ENCODE data around the gene LIN54. TPM values are rescaled to one million over a fixed set of nuclear protein-coding genes. Genes with fewer than 3 reads are reported as not detected.
"Not testable (repeated sequence)": the region's sequence is repeated elsewhere in the genome, so short reads cannot be mapped to it uniquely, and the experiment has no call there.

Gene LIN54
- total RNA-seq, 2 donors from 2014 or later = 25.4 to 27.6 TPM

GRCh38 chr4:82918091-82918490 lies 92.5 kb downstream of the LIN54 start:
- DNase-seq (ENCODE audit: low spot score in 2 of 2) = no peak
- ATAC-seq = no peak
- Mint-ChIP-seq H3K9me3 (no peaks in the 10 kb centered on the region), H3K36me3 (no peaks in the 10 kb centered on the region), H3K27ac (no peak overlapping the region)

DNA sequence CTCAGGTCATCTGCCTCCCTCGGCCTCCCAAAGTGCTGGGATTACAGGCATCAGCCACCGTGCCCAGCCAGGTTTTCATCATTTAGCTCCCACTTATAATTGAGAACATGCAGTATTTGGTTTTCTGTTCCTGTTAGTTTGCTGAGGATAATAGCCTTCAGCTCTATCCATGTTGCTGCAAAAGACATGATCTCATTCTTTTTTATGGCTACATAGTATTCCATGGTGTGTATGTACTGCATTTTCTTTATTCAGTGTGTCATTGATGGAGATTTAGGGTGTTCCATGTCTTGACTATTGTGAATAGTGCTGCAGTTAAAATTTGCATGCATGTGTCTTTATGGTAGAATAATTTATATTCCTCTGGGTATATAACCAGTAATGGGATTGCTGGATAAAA lies 96.7 kb downstream of the LIN54 start:
- not testable (repeated sequence) for H3K9me3 Mint-ChIP-seq; ATAC-seq; H3K36me3 Mint-ChIP-seq; DNase-seq (ENCODE audit: low spot score in 2 of 2); H3K27ac Mint-ChIP-seq

- no peaks in the 10 kb centered on the region for H3K9me3 Mint-ChIP-seq
- no peak overlapping the region for H3K27ac Mint-ChIP-seq
- H3K36me3 Mint-ChIP-seq = no peaks in the 10 kb centered on the region
- DNase-seq (ENCODE audit: low spot score in 2 of 2) (no peak), ATAC-seq (no peak)
Observed at GRCh38 chr4:82913305-82913704, 97.3 kb downstream of the LIN54 start.

DNA sequence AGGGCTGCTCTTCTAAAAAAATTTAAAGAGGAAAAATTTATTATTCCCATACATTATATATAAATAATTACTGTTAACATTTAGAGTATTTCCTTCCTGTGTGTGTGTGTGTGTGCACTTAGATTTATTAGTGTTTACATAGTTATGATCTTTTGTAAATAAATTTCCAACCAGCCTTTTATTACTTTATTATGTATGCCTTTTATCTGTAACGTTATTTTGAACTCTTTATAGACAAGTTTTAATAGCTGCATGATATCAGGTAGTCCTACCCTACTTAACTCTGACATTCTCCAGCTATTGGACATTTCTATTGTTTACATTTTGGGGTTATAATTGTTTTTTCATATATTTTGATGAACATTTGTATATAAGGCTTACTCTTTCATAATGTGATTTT lies 101.3 kb downstream of the LIN54 start:
- Mint-ChIP-seq H3K9me3 (no peaks in the 10 kb centered on the region), H3K36me3 (no peaks in the 10 kb centered on the region), H3K27ac (no peak overlapping the region)
- DNase-seq (ENCODE audit: low spot score in 2 of 2) (no peak), ATAC-seq (no peak)

DNA sequence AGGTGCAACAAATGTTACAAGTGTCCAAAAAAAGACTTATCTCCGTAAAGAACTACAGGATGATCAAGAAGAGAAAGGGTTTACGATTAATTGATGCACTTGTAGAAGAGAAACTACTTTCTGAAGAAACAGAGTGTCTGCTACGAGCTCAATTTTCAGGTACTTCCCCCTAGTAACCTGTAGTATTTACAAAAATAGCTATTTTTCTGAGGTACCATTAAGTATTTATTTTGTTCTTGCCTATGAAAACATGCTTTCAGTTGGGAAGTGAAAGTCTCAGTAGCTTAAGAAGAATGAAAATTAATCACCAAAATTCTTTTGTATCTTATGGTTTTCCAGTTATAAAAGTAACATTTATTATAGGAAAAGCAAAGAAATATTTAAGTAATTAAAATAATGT lies 104.2 kb downstream of the LIN54 start:
- ATAC-seq = no peak
- H3K9me3 Mint-ChIP-seq = no peaks in the 10 kb centered on the region
- no peak overlapping the region for H3K27ac Mint-ChIP-seq
- no peak for DNase-seq (ENCODE audit: low spot score in 2 of 2)
- no peaks in the 10 kb centered on the region for H3K36me3 Mint-ChIP-seq

DNA sequence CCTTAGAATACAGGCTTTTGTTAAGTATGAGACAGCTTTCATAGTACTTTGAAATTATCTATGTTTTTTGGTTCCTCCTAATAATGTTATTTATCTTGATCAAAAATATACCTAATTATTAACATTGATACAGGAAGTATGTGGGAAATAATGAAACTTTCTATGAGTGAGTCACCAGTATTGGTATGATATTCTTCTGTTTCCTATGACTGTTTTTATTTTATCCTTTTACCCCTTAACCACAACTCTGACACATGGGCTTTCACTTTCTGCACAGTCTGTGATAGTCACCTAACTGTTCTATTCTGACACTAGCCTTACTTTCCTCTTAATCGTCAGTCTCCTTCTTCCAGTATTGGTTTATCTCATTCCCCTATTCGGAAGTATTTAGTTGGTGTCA lies 105.4 kb downstream of the LIN54 start:
- DNase-seq (ENCODE audit: low spot score in 2 of 2) (peak in 1 of 2 donors; percentile 39), ATAC-seq (peak; percentile 51 to 61)
- Mint-ChIP-seq H3K36me3 (no peaks in the 10 kb centered on the region), H3K27ac (peak overlapping the region in 1 of 2 donors; percentile 65), H3K9me3 (no peaks in the 10 kb centered on the region)

- Mint-ChIP-seq H3K27ac (peak overlapping the region; percentile 45 to 83), H3K36me3 (no peaks in the 10 kb centered on the region), H3K9me3 (no peaks in the 10 kb centered on the region)
- ATAC-seq (peak; percentile 4 to 27), DNase-seq (ENCODE audit: low spot score in 2 of 2) (no peak)
Observed at GRCh38 chr4:82903737-82904136, 106.9 kb downstream of the LIN54 start.

- Mint-ChIP-seq H3K27ac (no peak overlapping the region), H3K9me3 (no peaks in the 10 kb centered on the region), H3K36me3 (peaks cover 6 to 7% of the 10 kb centered on the region in 2 donors)
- DNase-seq (ENCODE audit: low spot score in 2 of 2) (no peak), ATAC-seq (no peak)
Observed at GRCh38 chr4:82901183-82901718, 109.4 kb downstream of the LIN54 start.

DNA sequence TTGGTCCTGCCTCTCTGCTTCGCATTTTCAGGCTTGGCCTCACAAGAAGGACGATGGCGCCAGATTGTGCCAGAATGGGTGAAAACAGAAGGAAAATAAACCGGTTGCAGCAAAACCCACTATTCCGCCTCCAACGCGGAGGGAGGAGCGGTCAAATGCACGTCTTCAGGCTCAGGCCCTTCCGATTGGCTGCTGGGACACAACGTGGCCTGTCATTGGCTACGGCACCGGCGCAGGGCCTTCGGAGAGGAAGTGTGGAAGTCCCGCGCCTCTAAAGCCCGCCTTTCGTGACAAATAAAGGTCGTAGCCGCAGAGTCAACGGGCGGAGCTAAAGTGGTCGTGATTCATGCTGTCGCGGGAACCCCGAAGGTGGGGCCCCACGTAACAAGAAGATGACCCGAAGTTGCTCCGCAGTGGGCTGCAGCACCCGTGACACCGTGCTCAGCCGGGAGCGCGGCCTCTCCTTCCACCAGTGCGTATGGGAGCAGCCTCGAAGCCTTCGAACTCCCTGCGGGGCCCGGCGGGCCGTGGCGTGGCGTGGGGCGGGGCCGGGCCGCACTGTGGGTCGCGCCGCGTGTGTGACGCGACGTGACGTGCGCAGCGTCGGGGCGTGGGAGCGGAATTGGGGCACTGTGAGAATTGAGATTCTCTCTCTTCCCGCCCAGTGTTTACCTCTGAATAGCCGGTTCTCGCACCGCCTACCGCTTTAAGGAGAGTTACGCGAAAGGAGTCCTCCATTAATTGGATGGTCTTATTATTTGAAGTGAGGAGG lies 110.0 kb downstream of the LIN54 start, which contains the start of gene THAP9:
Gene THAP9, plus strand, starts transcription at position 325 of the 772 bp plus-strand sequence. Its CDS starts 68 bp downstream, at position 393.
- peak; percentile 87 to 89 for ATAC-seq
- no peaks in the 10 kb centered on the region for H3K9me3 Mint-ChIP-seq
- peaks cover 6 to 11% of the 10 kb centered on the region in 2 donors for H3K36me3 Mint-ChIP-seq
- no peak within 1 kb of the TSS for H3K27ac Mint-ChIP-seq
- DNase-seq (ENCODE audit: low spot score in 2 of 2) = peak; percentile 94 to 99

DNA sequence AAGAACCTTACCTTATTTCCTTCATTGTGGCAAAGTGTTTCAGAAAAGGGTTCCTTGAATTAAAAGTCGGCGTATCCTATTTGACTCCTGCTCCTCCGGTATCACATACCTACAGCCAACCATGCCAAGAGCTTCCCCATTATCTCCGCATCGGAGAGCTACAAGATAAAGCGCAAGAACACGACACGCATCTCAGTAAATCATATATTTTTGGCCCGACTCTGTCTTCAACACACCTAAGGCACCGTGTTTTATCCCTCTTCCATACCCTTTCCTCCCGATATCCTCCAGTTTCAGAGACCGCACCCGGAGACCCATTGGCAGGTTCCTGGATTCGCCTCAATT lies 110.6 kb downstream of the LIN54 start:
- ATAC-seq (peak; percentile 1), DNase-seq (ENCODE audit: low spot score in 2 of 2) (no peak)
- Mint-ChIP-seq H3K36me3 (peaks cover 6 to 16% of the 10 kb centered on the region in 2 donors), H3K27ac (no peak overlapping the region), H3K9me3 (no peaks in the 10 kb centered on the region)

- Mint-ChIP-seq H3K27ac (no peak overlapping the region), H3K9me3 (no peaks in the 10 kb centered on the region), H3K36me3 (peaks cover 9 to 20% of the 10 kb centered on the region in 2 donors)
- ATAC-seq (no peak), DNase-seq (ENCODE audit: low spot score in 2 of 2) (no peak)
Observed at GRCh38 chr4:82899374-82900065, 111.1 kb downstream of the LIN54 start.

GRCh38 chr4:82898322-82899243 lies 112.0 kb downstream of the LIN54 start:
- Mint-ChIP-seq H3K27ac (peak overlapping the region in 1 of 2 donors; percentile 67), H3K36me3 (peaks cover 14 to 28% of the 10 kb centered on the region in 2 donors), H3K9me3 (no peaks in the 10 kb centered on the region)
- no peak for DNase-seq (ENCODE audit: low spot score in 2 of 2)
- no peak for ATAC-seq

- ATAC-seq (no peak), DNase-seq (ENCODE audit: low spot score in 2 of 2) (no peak)
- H3K27ac Mint-ChIP-seq = peak overlapping the region in 1 of 2 donors; percentile 10
- H3K9me3 Mint-ChIP-seq = no peaks in the 10 kb centered on the region
- H3K36me3 Mint-ChIP-seq = peaks cover 14 to 28% of the 10 kb centered on the region in 2 donors
Observed at GRCh38 chr4:82896755-82897154, 113.9 kb downstream of the LIN54 start.

DNA sequence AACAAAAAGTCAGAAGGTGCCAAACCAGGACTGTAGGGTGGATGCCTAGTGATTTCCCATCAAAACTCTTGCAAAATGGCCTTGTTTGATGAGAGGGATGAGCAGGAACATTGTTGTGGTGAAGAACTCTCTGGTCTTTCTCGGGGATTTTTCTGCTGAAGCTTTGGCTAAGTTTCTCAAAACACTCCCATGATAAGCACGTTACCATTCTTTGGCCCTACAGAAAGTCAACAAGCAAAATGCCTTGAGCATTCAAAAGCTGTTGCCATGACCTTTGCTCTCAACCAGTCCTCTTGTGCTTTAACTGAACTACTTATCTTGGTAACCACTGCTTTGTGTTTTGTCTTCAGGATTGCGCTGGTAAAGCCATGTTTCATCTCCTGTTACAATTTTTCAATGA lies 116.7 kb downstream of the LIN54 start:
- peaks cover 19 to 35% of the 10 kb centered on the region in 2 donors for H3K36me3 Mint-ChIP-seq
- no peaks in the 10 kb centered on the region for H3K9me3 Mint-ChIP-seq
- no peak for DNase-seq (ENCODE audit: low spot score in 2 of 2)
- no peak for ATAC-seq
- no peak overlapping the region for H3K27ac Mint-ChIP-seq

- DNase-seq (ENCODE audit: low spot score in 2 of 2) (no peak), ATAC-seq (no peak)
- Mint-ChIP-seq H3K36me3 (peaks cover 19 to 35% of the 10 kb centered on the region in 2 donors), H3K9me3 (no peaks in the 10 kb centered on the region), H3K27ac (peak overlapping the region in 1 of 2 donors; percentile 94)
Observed at GRCh38 chr4:82892467-82892802, 118.2 kb downstream of the LIN54 start.

GRCh38 chr4:82891707-82892466 lies 118.7 kb downstream of the LIN54 start:
- H3K27ac Mint-ChIP-seq = peak overlapping the region; percentile 94
- no peaks in the 10 kb centered on the region for H3K9me3 Mint-ChIP-seq
- H3K36me3 Mint-ChIP-seq = peaks cover 16 to 31% of the 10 kb centered on the region in 2 donors
- ATAC-seq = no peak
- DNase-seq (ENCODE audit: low spot score in 2 of 2) = no peak

All from activated naive CD4-positive, alpha-beta T cell treated with anti-CD3 and anti-CD28 coated beads, Interleukin-2, amount 50 U/mL, for 72 hours (primary cell).